Mesothelial cell of epicardium (in vitro differentiated cells): ENCODE data around the gene NUMB. TPM values are rescaled to one million over a fixed set of nuclear protein-coding genes. Genes with fewer than 3 reads are reported as not detected.

Experiments
- DNase-seq, 2 experiments: peaks; one replicate each; pipeline ENCODE4 v3.0.0; 2021; ENCODE audit warnings: low spot score in 2 of 2; ENCODE audit not compliant: unreplicated experiment in 2 of 2
- H3K27ac Mint-ChIP-seq: 2 replicates; pipeline ENCODE4 v1.8.0; 2021; ENCODE audit warnings: mixed read lengths
- H3K27me3 Mint-ChIP-seq: 2 replicates; pipeline ENCODE4 v1.8.0; 2021; ENCODE audit warnings: low read depth, mixed read lengths
- H3K36me3 Mint-ChIP-seq: 2 replicates; pipeline ENCODE4 v1.8.0; 2021; ENCODE audit warnings: mixed read lengths
- H3K4me1 Mint-ChIP-seq: 2 replicates; pipeline ENCODE4 v1.8.0; 2021; ENCODE audit warnings: mixed read lengths
- H3K4me3 Mint-ChIP-seq: 2 replicates; pipeline ENCODE4 v1.8.0; 2021; ENCODE audit warnings: mild to moderate bottlenecking, moderate library complexity, mixed read lengths
- H3K9me3 Mint-ChIP-seq: 2 replicates; pipeline ENCODE4 v1.8.0; 2021; ENCODE audit warnings: mixed read lengths
- CTCF ChIP-seq: fragments of 200-600 bp; sonication (generic); IDR thresholded peaks from one replicate; pipeline ENCODE4 v1.5.0; 2021; ENCODE audit warnings: antibody characterized with exemption; ENCODE audit not compliant: unreplicated experiment
- total RNA-seq: library from RNA; stranded (reverse); gene quantifications from 3 replicates; pipeline ENCODE4 v1.2.1, GENCODE V29; 2021

Gene NUMB
- total RNA-seq, 1 donor from 2014 or later, result 88.0 TPM

- Mint-ChIP-seq H3K27ac (no peak overlapping the region), H3K4me1 (peaks cover 5% of the 10 kb centered on the region), H3K27me3 (no peaks in the 10 kb centered on the region), H3K4me3 (no peak overlapping the region), H3K9me3 (no peaks in the 10 kb centered on the region), H3K36me3 (no peaks in the 10 kb centered on the region)
- TF ChIP-seq CTCF, result no peak
- no peak for DNase-seq
Measured at GRCh38 chr14:73443758-73444157, 14.6 kb downstream of the NUMB start.

GRCh38 chr14:73441286-73441685 is 17.1 kb downstream of the NUMB start:
- Mint-ChIP-seq H3K27ac (no peak overlapping the region), H3K4me3 (no peak overlapping the region), H3K36me3 (no peaks in the 10 kb centered on the region)

GRCh38 chr14:73438993-73439392 is 19.4 kb downstream of the NUMB start:
- no peaks in the 10 kb centered on the region for H3K9me3 Mint-ChIP-seq
- TF ChIP-seq CTCF, result no peak
- H3K4me3 Mint-ChIP-seq, result no peak overlapping the region
- H3K4me1 Mint-ChIP-seq, result peaks cover 3% of the 10 kb centered on the region
- H3K36me3 Mint-ChIP-seq, result no peaks in the 10 kb centered on the region
- DNase-seq, result no peak
- H3K27me3 Mint-ChIP-seq, result no peaks in the 10 kb centered on the region
- H3K27ac Mint-ChIP-seq, result no peak overlapping the region

More at GRCh38 chr14:73441286-73441685, 17.1 kb downstream of the NUMB start:
- Mint-ChIP-seq H3K27me3 (no peaks in the 10 kb centered on the region), H3K9me3 (no peaks in the 10 kb centered on the region), H3K4me1 (peaks cover 5% of the 10 kb centered on the region)
- no peak for DNase-seq
- no peak for TF ChIP-seq CTCF

- no peak overlapping the region for H3K4me3 Mint-ChIP-seq
- no peak overlapping the region for H3K27ac Mint-ChIP-seq
- no peaks in the 10 kb centered on the region for H3K9me3 Mint-ChIP-seq
- no peak for TF ChIP-seq CTCF
- no peak for DNase-seq
- no peaks in the 10 kb centered on the region for H3K36me3 Mint-ChIP-seq
- H3K27me3 Mint-ChIP-seq, result no peaks in the 10 kb centered on the region
- H3K4me1 Mint-ChIP-seq, result peaks cover 3% of the 10 kb centered on the region
Measured at GRCh38 chr14:73437206-73437605, 21.1 kb downstream of the NUMB start.

- no peak for TF ChIP-seq CTCF
- Mint-ChIP-seq H3K4me1 (peaks cover 9% of the 10 kb centered on the region), H3K36me3 (no peaks in the 10 kb centered on the region), H3K27ac (no peak overlapping the region), H3K9me3 (no peaks in the 10 kb centered on the region), H3K4me3 (no peak overlapping the region), H3K27me3 (no peaks in the 10 kb centered on the region)
- DNase-seq, result no peak
Measured at GRCh38 chr14:73432124-73432523, 26.2 kb downstream of the NUMB start.

GRCh38 chr14:73428353-73428824 is 30.0 kb downstream of the NUMB start:
- H3K4me3 Mint-ChIP-seq, result no peak overlapping the region
- peak overlapping the region; percentile 22 for H3K27ac Mint-ChIP-seq
- TF ChIP-seq CTCF, result no peak
- no peaks in the 10 kb centered on the region for H3K27me3 Mint-ChIP-seq
- no peak for DNase-seq
- H3K4me1 Mint-ChIP-seq, result peaks cover 9% of the 10 kb centered on the region
- no peaks in the 10 kb centered on the region for H3K36me3 Mint-ChIP-seq
- H3K9me3 Mint-ChIP-seq, result no peaks in the 10 kb centered on the region
